ENCODE results near the gene RPTOR.

- TF ChIP-seq CTCF (IDR thresholded peaks at IDR 0.05) (no peak), EP300 (IDR thresholded peaks at IDR 0.05) (no peak), POLR2A (IDR thresholded peaks at IDR 0.05) (no peak)
These were observed 182.1 kb downstream of the RPTOR start for GRCh38 chr17:80726558-80727408.

Data from upper lobe of left lung (tissue), 4 donors.